A673 (cell line): Measurements from ENCODE around the gene HSD17B2. TPM values are rescaled to one million over a fixed set of nuclear protein-coding genes. Genes with fewer than 3 reads are reported as not detected.

Source experiments
- BruUV-seq: library from RNA; stranded (reverse); fragments of 400-500 nt; replicated peaks from 2 replicates; lab custom pipeline; 2021; lab: Mats Ljungman, UMichigan
- CTCF ChIA-PET: fragments of 300-600 bp; sonication (Branson Sonifier 250); formaldehyde crosslinking; loops from one replicate; lab custom pipeline; 2022; ENCODE audit warnings: antibody characterized with exemption; lab: Charles Lee
- POLR2A ChIA-PET: fragments of 300-600 bp; sonication (Branson Sonifier 250); formaldehyde crosslinking; loops from one replicate; lab custom pipeline; 2022; ENCODE audit warnings: antibody characterized with exemption; ENCODE audit not compliant: low non-redundant PET; lab: Charles Lee
- DNase-seq: peaks from one replicate; pipeline ENCODE4 v3.0.0-alpha.2; 2015; ENCODE audit warnings: low spot score
- H3K27ac ChIP-seq: fragments of 200-600 bp; sonication (generic); 2 replicates; pipeline ENCODE4 v1.5.1; 2016; ENCODE audit warnings: mixed run types, low read depth, mild to moderate bottlenecking, mixed read lengths, antibody characterized with exemption, low read length; ENCODE audit not compliant: poor library complexity, severe bottlenecking
- H3K27me3 ChIP-seq: fragments of 200-600 bp; sonication (generic); replicated peaks from 2 replicates; pipeline ENCODE4 v1.6.1; 2017; ENCODE audit warnings: mixed run types, low read depth, mild to moderate bottlenecking, mixed read lengths, antibody characterized with exemption, low read length; ENCODE audit not compliant: insufficient read depth, poor library complexity
- H3K36me3 ChIP-seq: fragments of 200-600 bp; sonication (generic); 2 replicates; pipeline ENCODE4 v1.6.1; 2016; ENCODE audit warnings: mixed run types, mild to moderate bottlenecking, mixed read lengths, antibody characterized with exemption, low read length; ENCODE audit not compliant: insufficient read depth, poor library complexity, severe bottlenecking
- H3K4me1 ChIP-seq: fragments of 200-600 bp; sonication (generic); 2 replicates; pipeline ENCODE4 v1.6.1; 2017; ENCODE audit warnings: mixed run types, mild to moderate bottlenecking, mixed read lengths, antibody characterized with exemption, low read length; ENCODE audit not compliant: insufficient read depth, poor library complexity, severe bottlenecking
- H3K4me3 ChIP-seq: fragments of 200-600 bp; sonication (generic); 2 replicates; pipeline ENCODE4 v1.5.1; 2016; ENCODE audit warnings: low read depth, mixed run types, mild to moderate bottlenecking, mixed read lengths, low read length; ENCODE audit not compliant: poor library complexity, severe bottlenecking
- H3K9me3 ChIP-seq: fragments of 200-600 bp; sonication (generic); 2 replicates; pipeline ENCODE4 v1.6.1; 2016; ENCODE audit warnings: mixed run types, low read depth, mild to moderate bottlenecking, mixed read lengths, antibody characterized with exemption, low read length; ENCODE audit not compliant: poor library complexity, severe bottlenecking
- EZH2 ChIP-seq: fragments of 200-600 bp; sonication (generic); IDR thresholded peaks from 2 replicates; pipeline ENCODE4 v1.6.1; 2017; ENCODE audit warnings: borderline replicate concordance, low read depth, mild to moderate bottlenecking, mixed read lengths, antibody characterized with exemption, low read length; ENCODE audit not compliant: poor library complexity, severe bottlenecking
- intact Hi-C: fragments of 100-400 bp; cut with micrococcal nuclease; formaldehyde crosslinking; loops from one replicate; pipeline ENCODE4 v1.10.0; 2022; ENCODE audit not compliant: unreplicated experiment
- total RNA-seq: library from RNA; stranded (reverse); gene quantifications from 2 replicates; pipeline ENCODE4 v1.2.3, GENCODE V29; 2021
- TF ChIP-seq, protein P1 (sequence below): fragments of 300-800, 200-600 bp; sonication (generic); conservative IDR thresholded peaks from 2 replicates; pipeline ENCODE4 v1.5.1; 2017; ENCODE audit warnings: low read depth, mild to moderate bottlenecking, antibody characterized with exemption, low read length, moderate library complexity, mixed read lengths

The HSD17B2 gene
- total RNA-seq, 1 experiment from 2014 or later, result 4.9 TPM

DNA sequence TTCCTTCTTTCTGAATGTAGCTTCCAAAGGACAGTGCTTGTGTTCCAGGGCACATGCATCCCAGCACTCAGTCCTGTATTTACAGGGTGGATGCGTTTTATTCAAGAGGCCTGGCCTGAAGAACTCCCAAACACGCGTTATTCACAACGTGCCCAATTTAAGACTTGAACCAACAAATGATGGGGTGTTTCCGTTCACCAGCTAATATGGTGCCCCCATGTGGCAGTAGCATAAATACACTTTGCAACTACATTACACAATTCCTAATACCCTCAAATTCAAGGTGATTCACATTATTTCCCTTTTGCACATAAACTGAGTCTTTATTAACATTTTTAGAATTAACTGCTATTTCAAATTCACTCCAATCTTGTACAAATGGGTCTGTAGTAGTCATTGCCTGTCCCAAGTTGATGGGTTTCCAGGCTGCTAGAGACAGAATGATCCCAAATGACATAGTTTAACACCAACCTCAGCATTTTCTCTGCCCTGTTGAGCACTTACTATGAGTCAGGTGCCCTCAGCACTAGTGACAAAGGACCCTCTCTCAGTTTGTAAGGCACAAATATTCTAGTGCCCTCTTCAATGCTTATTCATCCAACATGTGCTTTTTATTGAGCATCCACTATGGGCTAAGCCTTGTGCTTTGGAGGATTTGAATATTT is 26.9 kb downstream of the HSD17B2 start:
- Histone ChIP-seq H3K27me3 (no peaks in the 10 kb centered on the region), H3K4me1 (no peaks in the 10 kb centered on the region), H3K4me3 (no peak overlapping the region), H3K36me3 (no peaks in the 10 kb centered on the region), H3K9me3 (no peaks in the 10 kb centered on the region), H3K27ac (no peak overlapping the region)
- ChIA-PET POLR2A (no interaction called here), CTCF (interaction anchor here (0.6 to 1.4 kb wide), 3 partner anchors 65 to 394 kb away, joined by 3 to 4 read pairs (median 3); no protein-coding TSS in a partner anchor)
- DNase-seq, result peak; percentile 59
- intact Hi-C loops, result loop anchor here (2.0 kb wide), 1 partner anchor 121 kb away; no protein-coding TSS in a partner anchor
- no peak for TF ChIP-seq EZH2
- TF ChIP-seq, protein P1, sequence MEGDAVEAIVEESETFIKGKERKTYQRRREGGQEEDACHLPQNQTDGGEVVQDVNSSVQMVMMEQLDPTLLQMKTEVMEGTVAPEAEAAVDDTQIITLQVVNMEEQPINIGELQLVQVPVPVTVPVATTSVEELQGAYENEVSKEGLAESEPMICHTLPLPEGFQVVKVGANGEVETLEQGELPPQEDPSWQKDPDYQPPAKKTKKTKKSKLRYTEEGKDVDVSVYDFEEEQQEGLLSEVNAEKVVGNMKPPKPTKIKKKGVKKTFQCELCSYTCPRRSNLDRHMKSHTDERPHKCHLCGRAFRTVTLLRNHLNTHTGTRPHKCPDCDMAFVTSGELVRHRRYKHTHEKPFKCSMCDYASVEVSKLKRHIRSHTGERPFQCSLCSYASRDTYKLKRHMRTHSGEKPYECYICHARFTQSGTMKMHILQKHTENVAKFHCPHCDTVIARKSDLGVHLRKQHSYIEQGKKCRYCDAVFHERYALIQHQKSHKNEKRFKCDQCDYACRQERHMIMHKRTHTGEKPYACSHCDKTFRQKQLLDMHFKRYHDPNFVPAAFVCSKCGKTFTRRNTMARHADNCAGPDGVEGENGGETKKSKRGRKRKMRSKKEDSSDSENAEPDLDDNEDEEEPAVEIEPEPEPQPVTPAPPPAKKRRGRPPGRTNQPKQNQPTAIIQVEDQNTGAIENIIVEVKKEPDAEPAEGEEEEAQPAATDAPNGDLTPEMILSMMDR, result peak; percentile 76
- BruUV-seq, result no TSS peak

DNA sequence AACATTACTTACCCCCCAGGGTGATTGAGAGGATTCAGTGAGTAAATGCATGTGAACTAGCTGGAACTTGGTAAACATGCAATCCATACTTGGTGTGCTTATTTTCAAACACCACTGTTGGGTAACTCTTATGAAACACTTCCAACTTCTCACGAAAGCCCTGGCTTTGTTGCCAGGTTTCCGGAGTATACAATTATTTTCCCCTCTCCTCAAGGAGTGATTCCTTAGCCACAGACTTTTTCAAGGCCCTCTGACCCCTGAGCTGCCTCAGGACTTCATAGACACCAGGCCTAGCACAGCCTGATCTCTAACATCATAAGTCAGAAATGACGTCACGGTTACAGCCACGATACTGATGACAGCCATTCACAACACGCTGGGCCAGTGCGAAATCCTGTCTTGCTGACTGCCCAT is 27.6 kb downstream of the HSD17B2 start:
- CTCF ChIA-PET, result no interaction called here
- H3K27ac ChIP-seq, result no peak overlapping the region
- H3K9me3 ChIP-seq, result no peaks in the 10 kb centered on the region
- TF ChIP-seq EZH2, result no peak
- TF ChIP-seq, protein P1, result no peak
- no peaks in the 10 kb centered on the region for H3K36me3 ChIP-seq
- POLR2A ChIA-PET, result no interaction called here
- no peaks in the 10 kb centered on the region for H3K27me3 ChIP-seq
- BruUV-seq, result no TSS peak
- intact Hi-C loops, result loop anchor here (2.0 kb wide), 1 partner anchor 122 kb away; no protein-coding TSS in a partner anchor
- no peak for DNase-seq
- H3K4me1 ChIP-seq, result no peaks in the 10 kb centered on the region
- H3K4me3 ChIP-seq, result no peak overlapping the region

DNA sequence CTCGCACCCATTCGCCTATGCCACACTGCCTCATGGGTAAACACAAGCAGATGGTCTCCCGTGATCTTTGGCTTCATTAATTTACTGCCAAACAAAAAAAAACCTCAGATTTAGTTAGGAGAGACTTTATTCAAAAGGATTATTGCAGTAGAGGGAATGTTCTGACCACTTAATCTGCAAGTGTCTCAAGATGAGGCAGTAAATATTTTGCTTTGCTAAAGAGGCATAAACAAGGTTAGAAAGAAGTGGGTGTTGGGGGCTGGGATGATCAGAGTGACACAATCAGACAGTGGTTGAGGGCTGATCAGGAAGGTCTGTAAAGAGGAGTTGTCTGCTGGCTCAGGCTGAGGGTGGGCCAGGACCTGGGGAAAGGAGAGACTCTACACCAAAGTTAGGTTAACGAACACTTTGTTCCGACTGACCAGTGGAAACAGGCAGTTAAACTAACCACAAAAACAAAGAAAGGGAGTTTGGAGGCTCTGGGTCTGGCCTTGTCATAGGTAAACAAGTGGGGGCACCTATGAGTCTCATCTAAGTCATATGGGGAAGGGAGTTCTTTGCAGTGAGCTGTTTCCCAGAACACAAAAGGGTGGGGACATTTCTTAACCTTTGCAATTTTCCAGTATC is 28.5 kb downstream of the HSD17B2 start:
- no peaks in the 10 kb centered on the region for H3K27me3 ChIP-seq
- ChIA-PET CTCF (no interaction called here), POLR2A (no interaction called here)
- BruUV-seq, result no TSS peak
- H3K9me3 ChIP-seq, result no peaks in the 10 kb centered on the region
- H3K27ac ChIP-seq, result no peak overlapping the region
- H3K36me3 ChIP-seq, result no peaks in the 10 kb centered on the region
- H3K4me3 ChIP-seq, result no peak overlapping the region
- intact Hi-C loops, result loop anchor here (2.0 kb wide), 1 partner anchor 123 kb away; no protein-coding TSS in a partner anchor
- H3K4me1 ChIP-seq, result no peaks in the 10 kb centered on the region
- DNase-seq, result no peak
- no peak for TF ChIP-seq EZH2
- TF ChIP-seq, protein P1, result no peak
